Activated CD4-positive, alpha-beta T cell treated with anti-CD3 and anti-CD28 coated beads for 48 hours (primary cell): ENCODE results near the gene ANXA5.
"Not testable (repeated sequence)": the region's sequence is repeated elsewhere in the genome, so short reads cannot be mapped to it uniquely, and the experiment has no call there.

ENCODE experiments used
- DNase-seq: peaks from one replicate; pipeline ENCODE4 v3.0.0-alpha.2; 2020

Gene ANXA5

GRCh38 chr4:121676345-121677075 lies 20.3 kb downstream of the ANXA5 start:
- DNase-seq, result no peak

GRCh38 chr4:121675715-121676114 lies 21.1 kb downstream of the ANXA5 start:
- DNase-seq, result no peak

- no peak for DNase-seq
Measured at GRCh38 chr4:121674696-121675095, 22.1 kb downstream of the ANXA5 start.

- DNase-seq, result no peak
Measured at GRCh38 chr4:121674191-121674590, 22.6 kb downstream of the ANXA5 start.

- DNase-seq, result no peak
Measured at GRCh38 chr4:121669163-121669550, 27.6 kb downstream of the ANXA5 start.

GRCh38 chr4:121668368-121669162 lies 28.2 kb downstream of the ANXA5 start:
- DNase-seq, result peak; percentile 8

GRCh38 chr4:121666091-121666679 lies 30.6 kb downstream of the ANXA5 start:
- no peak for DNase-seq

- no peak for DNase-seq
Measured at GRCh38 chr4:121665371-121665770, 31.4 kb downstream of the ANXA5 start.

- no peak for DNase-seq
Measured at GRCh38 chr4:121662225-121662624, 34.6 kb downstream of the ANXA5 start.

- DNase-seq, result not testable (repeated sequence)
Measured at GRCh38 chr4:121660175-121660933, 36.4 kb downstream of the ANXA5 start.

GRCh38 chr4:121658125-121658524 lies 38.7 kb downstream of the ANXA5 start:
- DNase-seq, result no peak

GRCh38 chr4:121656269-121656641 lies 40.5 kb downstream of the ANXA5 start:
- peak; percentile 55 for DNase-seq

GRCh38 chr4:121655320-121656268 lies 41.2 kb downstream of the ANXA5 start:
- DNase-seq, result no peak

- no peak for DNase-seq
Measured at GRCh38 chr4:121654738-121655137, 42.0 kb downstream of the ANXA5 start.

- DNase-seq, result no peak
Measured at GRCh38 chr4:121653986-121654385, 42.8 kb downstream of the ANXA5 start.

GRCh38 chr4:121653214-121653613 lies 43.6 kb downstream of the ANXA5 start:
- DNase-seq, result no peak

- DNase-seq, result no peak
Measured at GRCh38 chr4:121651597-121651996, 45.2 kb downstream of the ANXA5 start.

- no peak for DNase-seq
Measured at GRCh38 chr4:121650741-121651140, 46.0 kb downstream of the ANXA5 start.

- no peak for DNase-seq
Measured at GRCh38 chr4:121648516-121648915, 48.3 kb downstream of the ANXA5 start.

GRCh38 chr4:121642876-121643585 lies 53.7 kb downstream of the ANXA5 start:
- no peak for DNase-seq

GRCh38 chr4:121642292-121642691 lies 54.5 kb downstream of the ANXA5 start:
- no peak for DNase-seq
